ENCODE data around the gene CNTN1. TPM values are rescaled to one million over a fixed set of nuclear protein-coding genes. Genes with fewer than 3 reads are reported as not detected.

The CNTN1 gene
- total and polyA plus RNA-seq, 10 of the 15 experiments (the other 5 are each of a cell fraction or from before 2014, with no cell fraction given), result 0.06 to 0.14 TPM; not detected in 8

DNA sequence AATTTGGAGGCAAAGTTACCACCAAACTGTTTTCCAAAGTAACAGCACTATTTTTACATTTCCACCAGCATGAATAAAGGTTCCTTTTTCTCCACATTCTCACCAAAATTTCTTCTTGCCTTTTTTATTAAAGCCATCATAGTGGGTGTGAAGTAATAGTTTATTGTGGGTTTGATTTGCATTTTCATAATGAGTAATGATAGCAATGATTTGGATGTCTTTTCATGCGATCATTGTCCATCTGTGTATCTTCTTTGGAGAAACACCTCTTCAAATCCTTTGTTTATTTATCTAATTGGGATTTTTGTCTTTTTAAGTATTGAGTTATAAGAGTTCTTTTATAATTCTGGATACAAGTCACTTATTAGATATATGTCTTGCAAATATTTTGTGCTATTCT lies 172.7 kb downstream of the CNTN1 start:
- ATAC-seq, result no peak
- Histone ChIP-seq H3K9ac (ENCODE audit: control insufficient read depth, insufficient read depth, low read length) (no peak overlapping the region), H3K27ac (ENCODE audit: control insufficient read depth, insufficient read depth) (no peak overlapping the region), H3K4me2 (ENCODE audit: control insufficient read depth, insufficient read depth) (no peak overlapping the region), H4K20me1 (ENCODE audit: control insufficient read depth, insufficient read depth) (no peaks in the 10 kb centered on the region), H3K79me2 (ENCODE audit: control insufficient read depth, insufficient read depth, low read length) (no peaks in the 10 kb centered on the region), H3K9me3 (replicated peaks; ENCODE audit: control insufficient read depth, insufficient read depth, low read length) (no peaks in the 10 kb centered on the region), H2AFZ (ENCODE audit: control insufficient read depth, low read depth, low read length) (no peak overlapping the region), H3K4me1 (ENCODE audit: control insufficient read depth, insufficient read depth, low read length) (no peaks in the 10 kb centered on the region), H3K4me3 (no peak overlapping the region), H3K27me3 (replicated peaks in 1 of 2; ENCODE audit: control insufficient read depth in 2 of 2, insufficient read depth in 2 of 2, low read length in 1 of 2) (no peaks in the 10 kb centered on the region), H3K36me3 (ENCODE audit: control insufficient read depth in 2 of 2, insufficient read depth in 2 of 2, low read length in 1 of 2) (no peaks in the 10 kb centered on the region)
- RAD21 ChIA-PET (ENCODE audit: unreplicated experiment), result no interaction called here
- POLR2A ChIA-PET, result no interaction called here
- TF ChIP-seq NR2C1 (IDR thresholded peaks at IDR 0.05), result no peak
- TF ChIP-seq POU2F2 (IDR thresholded peaks at IDR 0.05; ENCODE audit: borderline replicate concordance, low read depth, low read length), result no peak
- TF ChIP-seq MYB (IDR thresholded peaks at IDR 0.05; ENCODE audit: borderline replicate concordance, low read depth, low read length), result no peak
- no peak for TF ChIP-seq CBX5 (IDR thresholded peaks at IDR 0.05; ENCODE audit: low read depth)
- no peak for FAIRE-seq
- intact Hi-C loops (cut with micrococcal nuclease; ENCODE audit: unreplicated experiment) (no loop called here), in situ Hi-C loops (cut with MboI) (no loop called here)
- SMC1A ChIA-PET (ENCODE audit: uncharacterized antibody, unreplicated experiment), result no interaction called here
- CTCF ChIA-PET, result no interaction called here
- no peak for DNase-seq (ENCODE audit: low read depth, low spot score)
- no TSS peak for BruUV-seq (replicated peaks)
- 0% methylated on average over 1 of the region's 1 CpG for WGBS (ENCODE audit: insufficient coverage, insufficient replicate concordance, low lambda C conversion rate, missing lambda C conversion rate)

DNA sequence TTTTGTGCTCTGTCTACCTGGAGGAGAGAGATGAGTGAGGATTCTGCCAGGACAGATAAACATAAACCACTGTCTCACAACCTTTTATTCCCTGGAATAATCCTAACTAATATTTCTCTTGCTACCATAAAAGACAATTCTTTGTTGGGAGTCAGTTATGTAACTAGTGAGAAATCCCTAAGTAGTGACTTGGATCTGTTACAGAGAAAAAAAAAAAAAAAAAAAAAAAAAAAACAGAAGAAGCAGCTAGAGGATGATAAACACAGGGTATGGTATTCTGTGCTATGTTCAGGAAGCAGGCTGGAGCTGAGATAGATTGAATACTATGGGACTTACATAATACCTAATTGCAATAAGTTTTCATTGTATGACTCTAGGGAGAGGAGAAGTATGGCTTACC lies 178.7 kb downstream of the CNTN1 start:
- CTCF ChIA-PET, result no interaction called here
- BruUV-seq (replicated peaks), result no TSS peak
- no peak overlapping the region for H2AFZ ChIP-seq (ENCODE audit: control insufficient read depth, low read depth, low read length)
- RAD21 ChIA-PET (ENCODE audit: unreplicated experiment), result no interaction called here
- H4K20me1 ChIP-seq (ENCODE audit: control insufficient read depth, insufficient read depth), result no peaks in the 10 kb centered on the region
- no peaks in the 10 kb centered on the region for H3K4me1 ChIP-seq (ENCODE audit: control insufficient read depth, insufficient read depth, low read length)
- H3K4me2 ChIP-seq (ENCODE audit: control insufficient read depth, insufficient read depth), result no peak overlapping the region
- ATAC-seq, result no peak
- H3K79me2 ChIP-seq (ENCODE audit: control insufficient read depth, insufficient read depth, low read length), result no peaks in the 10 kb centered on the region
- H3K27me3 ChIP-seq (replicated peaks in 1 of 2; ENCODE audit: control insufficient read depth in 2 of 2, insufficient read depth in 2 of 2, low read length in 1 of 2), result no peaks in the 10 kb centered on the region
- in situ Hi-C loops (cut with MboI), result no loop called here
- no peaks in the 10 kb centered on the region for H3K36me3 ChIP-seq (ENCODE audit: control insufficient read depth in 2 of 2, insufficient read depth in 2 of 2, low read length in 1 of 2)
- TF ChIP-seq SMC3 (IDR thresholded peaks at IDR 0.05; ENCODE audit: borderline replicate concordance, low read length) (no peak), FOS (IDR thresholded peaks at IDR 0.05; ENCODE audit: borderline replicate concordance, extremely low read depth, insufficient read length) (no peak), SMARCA5 (IDR thresholded peaks at IDR 0.05) (no peak), BMI1 (IDR thresholded peaks at IDR 0.05; ENCODE audit: borderline replicate concordance) (no peak), IRF3 (IDR thresholded peaks at IDR 0.05) (no peak), SMAD5 (IDR thresholded peaks at IDR 0.05; ENCODE audit: low read depth) (no peak), GABPA (IDR thresholded peaks at IDR 0.05; ENCODE audit: low read depth) (no peak)
- TF ChIP-seq, protein P1, sequence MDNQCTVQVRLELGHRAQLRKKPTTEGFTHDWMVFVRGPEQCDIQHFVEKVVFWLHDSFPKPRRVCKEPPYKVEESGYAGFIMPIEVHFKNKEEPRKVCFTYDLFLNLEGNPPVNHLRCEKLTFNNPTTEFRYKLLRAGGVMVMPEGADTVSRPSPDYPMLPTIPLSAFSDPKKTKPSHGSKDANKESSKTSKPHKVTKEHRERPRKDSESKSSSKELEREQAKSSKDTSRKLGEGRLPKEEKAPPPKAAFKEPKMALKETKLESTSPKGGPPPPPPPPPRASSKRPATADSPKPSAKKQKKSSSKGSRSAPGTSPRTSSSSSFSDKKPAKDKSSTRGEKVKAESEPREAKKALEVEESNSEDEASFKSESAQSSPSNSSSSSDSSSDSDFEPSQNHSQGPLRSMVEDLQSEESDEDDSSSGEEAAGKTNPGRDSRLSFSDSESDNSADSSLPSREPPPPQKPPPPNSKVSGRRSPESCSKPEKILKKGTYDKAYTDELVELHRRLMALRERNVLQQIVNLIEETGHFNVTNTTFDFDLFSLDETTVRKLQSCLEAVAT (IDR thresholded peaks at IDR 0.05), result no peak
- DNase-seq (ENCODE audit: low read depth, low spot score), result no peak
- POLR2A ChIA-PET, result no interaction called here
- SMC1A ChIA-PET (ENCODE audit: uncharacterized antibody, unreplicated experiment), result no interaction called here
- no peak overlapping the region for H3K9ac ChIP-seq (ENCODE audit: control insufficient read depth, insufficient read depth, low read length)
- no peaks in the 10 kb centered on the region for H3K9me3 ChIP-seq (replicated peaks; ENCODE audit: control insufficient read depth, insufficient read depth, low read length)
- no peak overlapping the region for H3K27ac ChIP-seq (ENCODE audit: control insufficient read depth, insufficient read depth)
- H3K4me3 ChIP-seq, result no peak overlapping the region
- intact Hi-C loops (cut with micrococcal nuclease; ENCODE audit: unreplicated experiment), result no loop called here
- no peak for FAIRE-seq
